K562 (cell line): ENCODE measurements around the gene RNF151. TPM values are rescaled to one million over a fixed set of nuclear protein-coding genes. Genes with fewer than 3 reads are reported as not detected.

Source experiments
- ATAC-seq: fragments of 200-7000 bp; cut with Tn5 transposase; 3 replicates; pipeline ENCODE4 v1.9.1; 2020; ENCODE audit warnings: moderate library complexity
- BruUV-seq: library from RNA; stranded (reverse); fragments of 400-500 nt; replicated peaks from 2 replicates; lab custom pipeline; 2021; lab: Mats Ljungman, UMichigan
- CTCF ChIA-PET: fragments of 300-600 bp; formaldehyde crosslinking; extraction: SDS; loops from one replicate; lab custom pipeline; 2021; ENCODE audit warnings: low intra/inter-chr PET ratio; lab: Yijun Ruan, JAX
- POLR2A ChIA-PET: fragments of 300-600, 350-650 bp; sonication (Branson Sonifier 250); formaldehyde crosslinking; extraction: SDS; loops from one replicate; lab custom pipeline; 2021; ENCODE audit warnings: antibody characterized with exemption, inconsistent platforms; lab: Yijun Ruan, JAX
- DNase-seq, 4 experiments: peaks; one replicate each; pipeline versions ENCODE4 v3.0.0 to v3.0.0-alpha.2; 2011 to 2018; ENCODE audit warnings: low spot score in 3 of 4, mixed read lengths in 3 of 4; ENCODE audit errors: extremely low read depth in 1 of 4
- FAIRE-seq: peaks from 2 replicates; lab custom pipeline; 2011; peaks lifted over from hg19 to GRCh38; lab: Jason Lieb, UNC
- H2AFZ ChIP-seq: 2 replicates; pipeline ENCODE4 v1.6.0; 2011; ENCODE audit warnings: low read depth, low read length, control low read depth, inconsistent platforms
- H3K27ac ChIP-seq: fragments of 200-600 bp; 3 replicates; pipeline ENCODE4 v1.8.0; 2011; ENCODE audit warnings: low read depth, mild to moderate bottlenecking, control low read depth, inconsistent platforms, low read length, moderate library complexity, mixed read lengths; ENCODE audit errors: extremely low read depth
- H3K27me3 ChIP-seq, 2 experiments: fragments of 300-600 bp in 1 of 2; 2 replicates in 1 of 2; 3 replicates in 1 of 2; pipeline versions ENCODE4 v1.6.0 to v1.8.0; 2011; ENCODE audit warnings: inconsistent platforms in 2 of 2, low read length in 2 of 2, mild to moderate bottlenecking in 1 of 2, mixed read lengths in 1 of 2, moderate library complexity in 1 of 2; ENCODE audit not compliant: control insufficient read depth in 2 of 2, insufficient read depth in 2 of 2
- H3K36me3 ChIP-seq: fragments of 300-600 bp; 3 replicates; pipeline ENCODE4 v1.8.0; 2011; ENCODE audit warnings: mild to moderate bottlenecking, low read length, inconsistent platforms; ENCODE audit not compliant: control insufficient read depth, insufficient read depth
- H3K4me1 ChIP-seq, 2 experiments: fragments of 200-600 bp in 1 of 2; replicated peaks in 1 of 2; 2 replicates in 1 of 2; 3 replicates in 1 of 2; pipeline versions ENCODE4 v1.5.1 to v1.8.0; 2011; ENCODE audit warnings: inconsistent platforms in 2 of 2, low read length in 2 of 2, mild to moderate bottlenecking in 1 of 2, mixed read lengths in 1 of 2, moderate library complexity in 1 of 2; ENCODE audit not compliant: control insufficient read depth in 2 of 2, insufficient read depth in 2 of 2
- H3K4me2 ChIP-seq: 2 replicates; pipeline ENCODE4 v1.6.1; 2011; ENCODE audit warnings: low read length, control low read depth, inconsistent platforms, mixed read lengths; ENCODE audit not compliant: insufficient read depth
- H3K4me3 ChIP-seq: fragments of 200-600 bp; sonication (generic), shearing (Covaris generic); 2 replicates; pipeline ENCODE4 v1.5.1; 2016; ENCODE audit warnings: control low read depth, inconsistent platforms
- H3K79me2 ChIP-seq: fragments of 200-600 bp; 3 replicates; pipeline ENCODE4 v1.8.0; 2011; ENCODE audit warnings: low read length, inconsistent platforms; ENCODE audit not compliant: control insufficient read depth, insufficient read depth
- H3K9ac ChIP-seq, 2 experiments: 2 replicates each; pipeline versions ENCODE4 v1.6.0 to v1.6.1; 2011; ENCODE audit warnings: low read depth in 2 of 2, low read length in 2 of 2, control low read depth in 1 of 2, inconsistent platforms in 1 of 2, mild to moderate bottlenecking in 1 of 2, mixed read lengths in 1 of 2; ENCODE audit not compliant: insufficient read depth in 1 of 2
- H3K9me1 ChIP-seq: one replicate; pipeline ENCODE4 v1.6.0; 2011; ENCODE audit warnings: inconsistent platforms, mild to moderate bottlenecking, low read length, moderate library complexity; ENCODE audit not compliant: control insufficient read depth, insufficient read depth
- H3K9me3 ChIP-seq: replicated peaks from 2 replicates; pipeline ENCODE4 v1.5.1; 2011; ENCODE audit warnings: low read depth, low read length, inconsistent platforms; ENCODE audit not compliant: control insufficient read depth, insufficient read depth
- H4K20me1 ChIP-seq: replicated peaks from 2 replicates; pipeline ENCODE4 v1.6.1; 2011; ENCODE audit warnings: low read length, inconsistent platforms, mixed read lengths; ENCODE audit not compliant: control insufficient read depth, insufficient read depth
- GTF2F1 ChIP-seq: IDR thresholded peaks from 2 replicates; pipeline ENCODE4 v1.6.1; 2011; ENCODE audit warnings: low read depth, low read length, improper control_type of control experiment
- HDGF ChIP-seq: fragments of 450-650 bp; IDR thresholded peaks from 2 replicates; pipeline ENCODE4 v1.6.1; 2016
- JUND ChIP-seq, 2 experiments: IDR thresholded peaks; 2 replicates in 1 of 2; 3 replicates in 1 of 2; pipeline ENCODE4 v1.6.1; 2011; ENCODE audit warnings: borderline replicate concordance in 2 of 2, low read depth in 2 of 2, low read length in 2 of 2, improper control_type of control experiment in 1 of 2, missing biosample characterization in 1 of 2, missing genetic modification characterization in 1 of 2, missing genetic modification reagents in 1 of 2
- ZNF143 ChIP-seq: sonication (generic); formaldehyde crosslinking; IDR thresholded peaks from 2 replicates; pipeline ENCODE4 v1.9.0; 2022; ENCODE audit warnings: mild to moderate bottlenecking, missing genetic modification reagents
- ZNF740 ChIP-seq, 3 experiments: fragments of 200-800 bp in 1 of 3; sonication (Bioruptor generic) in 1 of 3; sonication (generic) in 1 of 3; formaldehyde crosslinking in 1 of 3; IDR thresholded peaks; 2 replicates each; pipeline versions ENCODE4 v1.6.1 to v1.8.0; 2016 to 2022; ENCODE audit warnings: mild to moderate bottlenecking in 2 of 3, missing compliant biosample characterization in 2 of 3, missing genetic modification characterization in 2 of 3, missing genetic modification reagents in 1 of 3
- WGBS: fragments of 100-300 bp; shearing (Covaris generic); methylation state at CpG from one replicate; pipeline ENCODE4 v1.1.6; 2016; ENCODE audit warnings: low coverage, mixed read lengths; ENCODE audit not compliant: insufficient coverage; ENCODE audit errors: missing lambda C conversion rate; 5-methylcytosine and 5-hydroxymethylcytosine counted together
- in situ Hi-C: fragments of 300-500 bp; cut with MboI; formaldehyde crosslinking; loops from 4 replicates; pipeline ENCODE4 v1.15.0; 2018; ENCODE audit warnings: inconsistent platforms, mixed read lengths
- intact Hi-C: fragments of 100-400 bp; cut with micrococcal nuclease; formaldehyde crosslinking; loops from 2 replicates; pipeline ENCODE4 v1.14.2; 2022
- polyA plus RNA-seq, 8 experiments: library from polyadenylated mRNA; depleted of rRNA in 4 of 8; stranded (reverse) in 5 of 8; unstranded in 3 of 8; fragments of >200 nt; fragmentation: Nextera tagmentation in 2 of 8; fragmentation: Illumina TruSeq in 1 of 8; extraction: Ambion mirVana in 2 of 8; extraction: Trizol in 1 of 8; gene quantifications; 2 replicates each; pipeline versions ENCODE4 v1.2.1 to v1.2.3, GENCODE V29; 2011 to 2014; ENCODE audit warnings: inconsistent platforms in 1 of 8, missing spikeins in 1 of 8
- total RNA-seq, 7 experiments: library from RNA; depleted of rRNA in 6 of 7; stranded (reverse); fragments of >200 nt in 6 of 7; fragmentation: Illumina TruSeq in 2 of 7; extraction: Trizol in 2 of 7; gene quantifications; 2 replicates each; pipeline versions ENCODE4 v1.2.1 to v1.2.3, GENCODE V29; 2011 to 2021; ENCODE audit warnings: low replicate concordance in 1 of 7

The RNF151 gene
- total and polyA plus RNA-seq, 9 of the 15 experiments (the other 6 are each of a cell fraction or from before 2014, with no cell fraction given): not detected

- no peak for DNase-seq
- Histone ChIP-seq H3K9me3 (no peaks in the 10 kb centered on the region), H3K9ac (peak overlapping the region; percentile 1 to 38; a peak in 3 of 4 replicates), H2AFZ (no peak overlapping the region), H3K9me1 (peaks cover 15% of the 10 kb centered on the region)
- in situ Hi-C loops: no loop called here
- intact Hi-C loops: no loop called here
- no TSS peak for BruUV-seq
- no peak for TF ChIP-seq JUND (IDR thresholded peaks at IDR 0.05; ENCODE audit: borderline replicate concordance, low read depth, low read length)
- no peak for TF ChIP-seq JUND (tag; IDR thresholded peaks at IDR 0.05; ENCODE audit: borderline replicate concordance, low read depth, low read length)
- 0 out of 2 replicates have a peak, but pooled peaks have one; percentile 6 for TF ChIP-seq ZNF740 (CRISPR knock-in tag; IDR thresholded peaks at IDR 0.05)
- TF ChIP-seq ZNF740 (tag; IDR thresholded peaks at IDR 0.05): no peak
- TF ChIP-seq HDGF: 0 out of 2 replicates have a peak, but pooled peaks have one; percentile 48
- TF ChIP-seq GTF2F1: 0 out of 2 replicates have a peak, but pooled peaks have one; percentile 8
- 0 out of 2 replicates have a peak, but pooled peaks have one; percentile 11 for TF ChIP-seq ZNF143 (CRISPR knock-in tag)
- TF ChIP-seq, all 486 proteins: peak for 4
- Histone ChIP-seq H3K79me2 (peaks cover 61% of the 10 kb centered on the region), H4K20me1 (peaks cover 39% of the 10 kb centered on the region), H3K4me2 (no peak overlapping the region), H3K27ac (no peak overlapping the region), H3K4me3 (no peak overlapping the region), H3K27me3 (no peaks in the 10 kb centered on the region), H3K4me1 (peaks cover 19 to 87% of the 10 kb centered on the region in 2 experiments), H3K36me3 (peaks cover 95% of the 10 kb centered on the region; the same call in 2 of the 3 replicates)
- CTCF ChIA-PET: no interaction called here
- ATAC-seq: no peak
- FAIRE-seq: no peak
- POLR2A ChIA-PET: interaction anchor here (0.6 to 3.0 kb wide), 11 partner anchors 15 to 502 kb away, joined by 3 to 12 read pairs (median 4); partner anchors contain the start of genes NPW, RPS2 and TRAF7
- 55% methylated on average over 8 of the region's 8 CpGs for WGBS
Measured at GRCh38 chr16:2003231-2003826, 36.7 kb downstream of the RNF151 start.
